ENCODE measurements around the gene NOP9.

NOP9 gene

DNA sequence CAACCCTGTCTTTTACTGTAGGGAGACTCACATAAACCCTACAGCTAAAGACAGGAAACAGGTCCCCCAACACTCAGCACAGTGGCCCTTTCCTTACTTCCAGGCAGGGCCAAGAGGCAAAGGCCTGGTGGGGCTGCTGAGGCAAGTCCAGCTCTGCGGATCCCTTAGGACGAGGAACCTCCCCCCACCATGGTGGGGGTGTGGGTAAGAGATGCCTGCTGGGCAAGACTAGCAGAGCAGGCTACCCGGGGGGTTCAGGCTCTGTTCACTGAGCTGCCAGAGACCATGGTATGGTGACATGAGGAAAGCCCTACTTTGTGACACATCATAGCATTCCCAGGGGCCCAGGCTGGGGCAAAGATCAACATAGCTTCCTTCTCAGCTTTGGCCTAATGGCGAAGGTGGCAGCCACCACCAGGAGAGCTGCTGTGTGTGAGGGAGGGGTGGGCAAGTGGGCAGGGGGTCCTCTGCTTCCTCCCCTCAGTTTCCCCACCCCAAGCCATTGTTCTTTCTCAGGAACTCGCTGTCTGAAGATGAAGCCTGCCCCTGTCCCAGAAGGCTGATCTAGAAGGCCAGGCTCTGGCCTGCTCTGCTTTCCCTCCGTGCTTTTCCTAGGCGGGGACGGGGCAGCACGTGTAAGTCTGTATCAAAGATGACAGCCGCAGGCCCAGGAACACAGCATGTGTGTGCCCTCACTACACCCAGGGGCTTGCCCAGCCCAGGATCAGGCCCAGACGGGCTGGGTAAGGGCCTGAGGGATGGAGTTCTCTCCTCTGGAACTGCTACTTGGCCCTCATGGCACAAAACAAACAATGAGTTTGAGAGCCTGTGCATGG, 47.1 kb upstream of the NOP9 start:
- TF ChIP-seq CTCF (conservative IDR thresholded peaks at IDR 0.05; ENCODE audit: low read length): no peak
- no peak for TF ChIP-seq EZH2phosphoT487 (IDR thresholded peaks at IDR 0.05; ENCODE audit: borderline replicate concordance)
- no peaks in the 10 kb centered on the region for H3K27me3 ChIP-seq (ENCODE audit: insufficient read depth, low read length, poor library complexity, severe bottlenecking)
- no peaks in the 10 kb centered on the region for H3K4me1 ChIP-seq (ENCODE audit: insufficient read depth, low read length, poor library complexity, severe bottlenecking)
- no peaks in the 10 kb centered on the region for H3F3A ChIP-seq (ENCODE audit: low read depth)
- H4K20me1 ChIP-seq (ENCODE audit: insufficient read depth, low read length, poor library complexity, severe bottlenecking): no peaks in the 10 kb centered on the region
- no peak overlapping the region for H2AFZ ChIP-seq (ENCODE audit: low read length)
- H3K9ac ChIP-seq (ENCODE audit: low read depth, low read length, poor library complexity, severe bottlenecking): no peak overlapping the region
- H3K4me3 ChIP-seq (ENCODE audit: low read length, poor library complexity, severe bottlenecking): no peak overlapping the region
- H3K9me3 ChIP-seq (ENCODE audit: insufficient read depth, low read depth, low read length): no peaks in the 10 kb centered on the region
- no peaks in the 10 kb centered on the region for H3K79me2 ChIP-seq (ENCODE audit: insufficient read depth, low read length)
- no peaks in the 10 kb centered on the region for H3K36me3 ChIP-seq (ENCODE audit: insufficient read depth, low read length)
- H3K4me2 ChIP-seq (ENCODE audit: low read depth, low read length, poor library complexity, severe bottlenecking): no peak overlapping the region
- no peaks in the 10 kb centered on the region for H3K9me2 ChIP-seq (replicated peaks; ENCODE audit: low read depth, low read length)

DNA sequence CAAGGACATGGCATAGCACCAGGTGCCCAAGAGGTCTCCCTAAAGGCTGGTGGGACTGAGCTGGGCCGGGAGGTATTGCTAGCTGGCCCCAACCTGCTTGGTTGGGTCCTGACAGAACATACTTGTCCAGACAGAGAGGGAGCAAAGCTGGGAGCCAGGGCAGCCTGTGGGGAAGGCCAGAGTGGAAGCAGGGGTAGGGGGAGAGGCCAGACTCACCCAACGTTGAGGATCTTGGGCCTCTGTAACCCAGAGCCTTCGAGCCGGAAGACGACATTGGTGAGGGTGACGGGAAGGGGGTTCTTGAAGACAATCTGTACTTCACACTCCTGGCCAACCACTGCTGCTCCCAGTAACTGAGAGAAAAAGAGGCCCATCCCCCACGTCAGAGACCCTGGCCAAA, 45.7 kb upstream of the NOP9 start:
- Histone ChIP-seq H2AFZ (ENCODE audit: low read length) (no peak overlapping the region), H3K9me2 (replicated peaks; ENCODE audit: low read depth, low read length) (no peaks in the 10 kb centered on the region), H3K79me2 (ENCODE audit: insufficient read depth, low read length) (no peaks in the 10 kb centered on the region), H3K4me3 (ENCODE audit: low read length, poor library complexity, severe bottlenecking) (no peak overlapping the region), H3K36me3 (ENCODE audit: insufficient read depth, low read length) (no peaks in the 10 kb centered on the region), H3K9me3 (ENCODE audit: insufficient read depth, low read depth, low read length) (no peaks in the 10 kb centered on the region), H3K9ac (ENCODE audit: low read depth, low read length, poor library complexity, severe bottlenecking) (no peak overlapping the region), H3K4me2 (ENCODE audit: low read depth, low read length, poor library complexity, severe bottlenecking) (no peak overlapping the region), H3F3A (ENCODE audit: low read depth) (no peaks in the 10 kb centered on the region), H3K4me1 (ENCODE audit: insufficient read depth, low read length, poor library complexity, severe bottlenecking) (no peaks in the 10 kb centered on the region), H3K27me3 (ENCODE audit: insufficient read depth, low read length, poor library complexity, severe bottlenecking) (no peaks in the 10 kb centered on the region), H4K20me1 (ENCODE audit: insufficient read depth, low read length, poor library complexity, severe bottlenecking) (no peaks in the 10 kb centered on the region)
- no peak for TF ChIP-seq EZH2phosphoT487 (IDR thresholded peaks at IDR 0.05; ENCODE audit: borderline replicate concordance)
- TF ChIP-seq CTCF (conservative IDR thresholded peaks at IDR 0.05; ENCODE audit: low read length): no peak

- no peaks in the 10 kb centered on the region for H3K4me1 ChIP-seq (ENCODE audit: insufficient read depth, low read length, poor library complexity, severe bottlenecking)
- no peak overlapping the region for H3K9ac ChIP-seq (ENCODE audit: low read depth, low read length, poor library complexity, severe bottlenecking)
- H2AFZ ChIP-seq (ENCODE audit: low read length): no peak overlapping the region
- no peaks in the 10 kb centered on the region for H3K79me2 ChIP-seq (ENCODE audit: insufficient read depth, low read length)
- no peaks in the 10 kb centered on the region for H3K27me3 ChIP-seq (ENCODE audit: insufficient read depth, low read length, poor library complexity, severe bottlenecking)
- no peaks in the 10 kb centered on the region for H3K9me2 ChIP-seq (replicated peaks; ENCODE audit: low read depth, low read length)
- H3K9me3 ChIP-seq (ENCODE audit: insufficient read depth, low read depth, low read length): no peaks in the 10 kb centered on the region
- no peak for TF ChIP-seq CTCF (conservative IDR thresholded peaks at IDR 0.05; ENCODE audit: low read length)
- no peak for TF ChIP-seq EZH2phosphoT487 (IDR thresholded peaks at IDR 0.05; ENCODE audit: borderline replicate concordance)
- no peak overlapping the region for H3K4me2 ChIP-seq (ENCODE audit: low read depth, low read length, poor library complexity, severe bottlenecking)
- no peaks in the 10 kb centered on the region for H3K36me3 ChIP-seq (ENCODE audit: insufficient read depth, low read length)
- H3F3A ChIP-seq (ENCODE audit: low read depth): no peaks in the 10 kb centered on the region
- H4K20me1 ChIP-seq (ENCODE audit: insufficient read depth, low read length, poor library complexity, severe bottlenecking): no peaks in the 10 kb centered on the region
- no peak overlapping the region for H3K4me3 ChIP-seq (ENCODE audit: low read length, poor library complexity, severe bottlenecking)
Observed at GRCh38 chr14:24254630-24255392, 44.8 kb upstream of the NOP9 start.
